Measurements from ENCODE around the gene RINL.
A peak's percentile ranks its signal among the peaks of the same experiment; 100 is the strongest.

RINL gene

DNA sequence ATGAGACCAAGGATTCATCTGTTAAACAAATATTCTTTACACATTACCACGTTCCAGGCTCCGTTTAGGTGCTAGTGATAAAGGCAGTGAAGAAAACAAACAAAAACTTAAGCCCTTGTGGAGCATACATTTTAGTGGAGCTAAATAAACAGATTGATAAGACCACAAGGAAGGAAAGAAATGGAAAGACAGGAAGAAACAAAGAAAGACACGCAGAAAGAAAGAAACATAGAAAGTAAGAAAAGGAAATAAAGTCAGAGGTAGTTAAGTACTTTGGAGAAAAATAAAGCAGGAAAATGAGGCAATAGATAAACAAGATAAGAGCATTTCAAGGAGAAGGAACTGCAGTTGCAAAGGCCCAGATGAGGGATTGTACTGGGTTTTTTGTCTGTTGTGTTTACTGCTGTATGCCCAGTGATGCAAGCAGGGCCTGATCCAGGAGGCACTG is 22.7 kb upstream of the RINL start:
- Histone ChIP-seq H3K27ac (peak overlapping the region; percentile 82 to 92), H3K4me3 (peak overlapping the region; percentile 63 to 88), H3K9me3 (no peaks in the 10 kb centered on the region), H3K36me3 (peaks cover 10 to 26% (median 14%) of the 10 kb centered on the region in 3 donors), H3K27me3 (no peaks in the 10 kb centered on the region), H3K4me1 (peaks cover 0 to 38% (median 23%) of the 10 kb centered on the region in 4 donors)
- no peak for TF ChIP-seq CTCF (IDR thresholded peaks at IDR 0.05)
- DNase-seq: no peak
- intact Hi-C loops (cut with DNase I; ENCODE audit: low total_unique reads): loop anchor here (2.0 to 10.0 kb wide), 2 partner anchors 52 to 286 kb away; partner anchors contain the start of genes EIF3K, HNRNPL and MAP4K1

GRCh38 chr19:38900202-38900629 is 22.1 kb upstream of the RINL start:
- peaks cover 4 to 20% (median 8%) of the 10 kb centered on the region in 3 donors for H3K36me3 ChIP-seq
- no peak for DNase-seq
- peaks cover 0 to 38% (median 23%) of the 10 kb centered on the region in 4 donors for H3K4me1 ChIP-seq
- H3K4me3 ChIP-seq: peak overlapping the region; percentile 63 to 88
- H3K27me3 ChIP-seq: no peaks in the 10 kb centered on the region
- no peaks in the 10 kb centered on the region for H3K9me3 ChIP-seq
- no peak for TF ChIP-seq CTCF (IDR thresholded peaks at IDR 0.05)
- peak overlapping the region; percentile 82 to 92 for H3K27ac ChIP-seq
- intact Hi-C loops (cut with DNase I; ENCODE audit: low total_unique reads): loop anchor here (2.0 to 10.0 kb wide), 2 partner anchors 51 to 285 kb away; partner anchors contain the start of genes EIF3K, HNRNPL and MAP4K1

DNA sequence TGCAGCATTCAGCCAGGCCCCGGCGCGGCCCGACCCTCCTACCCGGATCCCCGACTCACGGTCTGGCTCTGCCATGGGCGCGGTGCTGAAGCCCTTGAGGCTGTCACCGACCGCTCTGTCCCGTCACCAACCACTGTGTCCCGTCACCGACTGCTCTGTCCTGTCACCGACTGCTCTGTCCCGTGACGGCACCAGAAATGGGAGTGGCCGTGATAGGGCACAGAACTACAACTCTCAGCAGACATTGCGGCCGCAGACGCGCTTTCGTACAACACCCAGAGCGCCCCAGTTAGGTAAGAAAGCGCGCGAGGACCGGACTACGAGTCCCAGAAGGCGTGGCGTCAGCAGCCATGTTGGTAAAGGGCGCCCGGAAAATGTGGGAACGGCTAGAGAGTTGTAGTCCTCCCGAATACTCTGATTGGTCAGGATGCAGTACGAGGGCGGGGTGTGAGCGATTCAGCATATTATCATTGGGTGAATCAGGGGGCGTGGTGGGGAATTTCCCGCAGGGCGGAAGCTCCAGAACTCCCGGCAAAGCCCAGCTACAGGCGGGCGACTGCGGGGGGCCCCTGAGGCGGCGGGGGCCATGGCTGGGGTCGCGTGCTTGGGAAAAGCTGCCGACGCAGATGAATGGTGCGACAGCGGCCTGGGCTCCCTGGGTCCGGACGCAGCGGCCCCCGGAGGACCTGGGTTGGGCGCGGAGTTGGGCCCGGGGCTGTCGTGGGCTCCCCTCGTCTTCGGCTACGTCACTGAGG is 21.5 kb upstream of the RINL start, which contains the start of the genes NFKBIB and SIRT2:
NFKBIB (plus strand) TSS at position 523 of the 755 bp plus-strand sequence; CDS start at position 587, 64 bp downstream.
SIRT2 (minus strand) TSS at position 172 of the 755 bp plus-strand sequence; CDS start at position 75, 97 bp downstream.
- Histone ChIP-seq H3K4me3 (peak within 1 kb of the TSS; percentile 63 to 88), H3K27me3 (no peaks in the 10 kb centered on the region), H3K27ac (peak within 1 kb of the TSS; percentile 82 to 92), H3K4me1 (peaks cover 0 to 38% (median 23%) of the 10 kb centered on the region in 4 donors), H3K36me3 (peaks cover 0 to 15% (median 2%) of the 10 kb centered on the region in 3 donors), H3K9me3 (no peaks in the 10 kb centered on the region)
- intact Hi-C loops (cut with DNase I; ENCODE audit: low total_unique reads): loop anchor here (2.0 to 10.0 kb wide), 3 partner anchors 51 to 285 kb away; partner anchors contain the start of genes ECH1, EIF3K, HNRNPL and MAP4K1
- peak; percentile 100 for DNase-seq
- no peak for TF ChIP-seq CTCF (IDR thresholded peaks at IDR 0.05)

DNA sequence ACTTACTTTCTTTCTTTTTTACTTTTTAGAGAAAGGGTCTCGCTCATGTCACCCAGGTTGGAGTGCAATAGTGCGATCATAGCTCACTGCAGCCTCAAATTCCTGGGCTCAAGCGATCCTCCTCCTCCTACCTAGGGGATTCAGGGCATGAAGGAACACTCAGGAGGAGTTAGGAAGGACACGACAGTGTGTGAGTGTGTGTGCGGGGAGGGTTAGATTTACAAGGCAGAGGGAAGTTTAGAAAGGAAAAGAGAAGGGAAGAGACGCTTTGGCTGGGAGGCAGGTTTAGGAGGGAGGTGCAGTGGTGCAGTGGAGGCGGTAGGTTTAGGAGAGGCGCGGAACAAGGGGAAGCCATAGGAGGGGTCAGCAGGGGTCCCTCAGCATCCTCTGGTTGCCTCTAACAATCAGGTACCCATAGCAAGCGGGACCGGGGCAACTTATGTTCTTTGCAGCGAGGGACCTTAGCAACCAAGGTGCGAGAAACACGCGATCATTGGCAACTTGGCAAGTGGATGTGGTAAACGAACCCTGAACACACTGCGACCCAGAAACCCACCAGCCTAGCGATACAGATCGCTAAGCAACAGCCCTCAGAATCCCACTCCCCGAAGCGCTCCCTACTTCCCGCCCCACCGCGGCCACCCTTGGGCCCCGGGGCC is 20.8 kb upstream of the RINL start:
- Histone ChIP-seq H3K27ac (peak overlapping the region; percentile 74 to 92), H3K4me1 (peaks cover 0 to 38% (median 23%) of the 10 kb centered on the region in 4 donors), H3K36me3 (peaks cover 0 to 8% (median 0%) of the 10 kb centered on the region in 3 donors), H3K27me3 (no peaks in the 10 kb centered on the region), H3K9me3 (no peaks in the 10 kb centered on the region), H3K4me3 (peak overlapping the region; percentile 63 to 88)
- no peak for DNase-seq
- intact Hi-C loops (cut with DNase I; ENCODE audit: low total_unique reads): loop anchor here (2.0 kb wide), 1 partner anchor 68 kb away; the partner anchor contains the start of gene ECH1
- TF ChIP-seq CTCF (IDR thresholded peaks at IDR 0.05): no peak

GRCh38 chr19:38894968-38895367 is 16.9 kb upstream of the RINL start:
- DNase-seq: no peak
- TF ChIP-seq CTCF (IDR thresholded peaks at IDR 0.05): no peak
- H3K27me3 ChIP-seq: no peaks in the 10 kb centered on the region
- H3K4me3 ChIP-seq: no peak overlapping the region
- intact Hi-C loops (cut with DNase I; ENCODE audit: low total_unique reads): no loop called here
- peaks cover 0 to 25% (median 14%) of the 10 kb centered on the region in 4 donors for H3K4me1 ChIP-seq
- H3K27ac ChIP-seq: no peak overlapping the region
- H3K9me3 ChIP-seq: no peaks in the 10 kb centered on the region
- peaks cover 2 to 30% (median 10%) of the 10 kb centered on the region in 3 donors for H3K36me3 ChIP-seq
